GM23338 (cell line): ENCODE data around the gene OTUD7B. TPM values are rescaled to one million over a fixed set of nuclear protein-coding genes. Genes with fewer than 3 reads are reported as not detected.

ENCODE experiments used
- ATAC-seq: fragments of 200-7000 bp; cut with Tn5 transposase; 3 replicates; pipeline ENCODE4 v1.9.1; 2020
- DNase-seq: peaks from one replicate; pipeline ENCODE4 v3.0.0-alpha.2; 2015; ENCODE audit warnings: low spot score
- H2AFZ ChIP-seq: fragments of 200-600 bp; sonication (generic); 2 replicates; pipeline ENCODE4 v1.8.0; 2016; ENCODE audit warnings: antibody characterized with exemption, mild to moderate bottlenecking, moderate library complexity
- H3F3A ChIP-seq: fragments of 200-600 bp; sonication (generic); replicated peaks from 2 replicates; pipeline ENCODE4 v1.8.0; 2017; ENCODE audit warnings: antibody characterized with exemption, mixed run types, low read depth
- H3K27ac ChIP-seq: fragments of 200-600 bp; sonication (generic); 2 replicates; pipeline ENCODE4 v1.6.1; 2016; ENCODE audit warnings: low read depth
- H3K27me3 ChIP-seq: fragments of 200-600 bp; sonication (generic); 2 replicates; pipeline ENCODE4 v1.8.0; 2016; ENCODE audit warnings: mild to moderate bottlenecking, mixed run types, moderate library complexity; ENCODE audit not compliant: insufficient read depth
- H3K36me3 ChIP-seq: fragments of 200-600 bp; sonication (generic); 2 replicates; pipeline ENCODE4 v1.8.0; 2016; ENCODE audit warnings: mild to moderate bottlenecking; ENCODE audit not compliant: insufficient read depth
- H3K4me1 ChIP-seq: fragments of 200-600 bp; sonication (generic); 2 replicates; pipeline ENCODE4 v1.8.0; 2016; ENCODE audit warnings: mild to moderate bottlenecking, moderate library complexity; ENCODE audit not compliant: insufficient read depth
- H3K4me2 ChIP-seq: fragments of 200-600 bp; sonication (generic); 2 replicates; pipeline ENCODE4 v1.7.1; 2017; ENCODE audit warnings: mixed run types
- H3K4me3 ChIP-seq: fragments of 200-600 bp; sonication (generic); 2 replicates; pipeline ENCODE4 v1.6.1; 2016; ENCODE audit warnings: mixed run types
- H3K79me2 ChIP-seq: fragments of 200-600 bp; sonication (generic); replicated peaks from 2 replicates; pipeline ENCODE4 v1.8.0; 2017; ENCODE audit warnings: mild to moderate bottlenecking; ENCODE audit not compliant: insufficient read depth
- H3K9me2 ChIP-seq: fragments of 200-600 bp; sonication (generic); 2 replicates; pipeline ENCODE4 v1.8.0; 2017; ENCODE audit not compliant: insufficient read depth
- H4K20me1 ChIP-seq: fragments of 200-600 bp; sonication (generic); replicated peaks from 2 replicates; pipeline ENCODE4 v1.8.0; 2017; ENCODE audit warnings: mild to moderate bottlenecking; ENCODE audit not compliant: insufficient read depth
- H3K27ac Mint-ChIP-seq: 2 replicates; pipeline ENCODE4 v1.8.0; 2020; ENCODE audit warnings: inconsistent platforms, mild to moderate bottlenecking, moderate library complexity, mixed read lengths
- H3K27me3 Mint-ChIP-seq: 3 replicates; pipeline ENCODE4 v1.8.0; 2022; ENCODE audit warnings: low read depth, mild to moderate bottlenecking, moderate library complexity, mixed read lengths, inconsistent platforms; ENCODE audit not compliant: insufficient read depth, poor library complexity
- H3K36me3 Mint-ChIP-seq: 3 replicates; pipeline ENCODE4 v1.8.0; 2021; ENCODE audit warnings: low read depth, mild to moderate bottlenecking, inconsistent platforms, moderate library complexity, mixed read lengths
- H3K4me1 Mint-ChIP-seq: 3 replicates; pipeline ENCODE4 v1.8.0; 2020; ENCODE audit warnings: mild to moderate bottlenecking, inconsistent platforms, mixed read lengths
- H3K4me3 Mint-ChIP-seq: 3 replicates; pipeline ENCODE4 v1.8.0; 2021; ENCODE audit warnings: moderate library complexity, mild to moderate bottlenecking, inconsistent platforms, mixed read lengths
- H3K9me3 Mint-ChIP-seq: 3 replicates; pipeline ENCODE4 v1.8.0; 2020; ENCODE audit warnings: moderate library complexity, mild to moderate bottlenecking, inconsistent platforms, mixed read lengths
- CREB1 ChIP-seq: fragments of 250-450 bp; sonication (Bioruptor Pico); IDR thresholded peaks from 2 replicates; pipeline ENCODE4 v1.5.0; 2020; ENCODE audit warnings: low read depth, mild to moderate bottlenecking, moderate library complexity
- CTCF ChIP-seq, 2 experiments: fragments of 200-600 bp in 1 of 2; sonication (generic) in 1 of 2; conservative IDR thresholded peaks; 2 replicates each; pipeline versions ENCODE4 v1.5.1 to v1.6.1; 2016 to 2017; ENCODE audit warnings: antibody characterized with exemption in 2 of 2, low read depth in 2 of 2, mild to moderate bottlenecking in 2 of 2, moderate library complexity in 1 of 2
- ETS1 ChIP-seq: IDR thresholded peaks from 2 replicates; pipeline ENCODE4 v1.6.1; 2016; ENCODE audit warnings: antibody characterized with exemption
- JUNB ChIP-seq: IDR thresholded peaks from one replicate; pipeline ENCODE4 v1.6.1; 2016; ENCODE audit warnings: antibody characterized with exemption; ENCODE audit not compliant: unreplicated experiment
- NANOG ChIP-seq: IDR thresholded peaks from 2 replicates; pipeline ENCODE4 v1.6.1; 2016; ENCODE audit warnings: antibody characterized with exemption, borderline replicate concordance
- POLR2AphosphoS5 ChIP-seq: IDR thresholded peaks from 2 replicates; pipeline ENCODE4 v1.6.1; 2016; ENCODE audit warnings: antibody characterized with exemption, low read depth
- REST ChIP-seq: IDR thresholded peaks from one replicate; pipeline ENCODE4 v1.6.1; 2018; ENCODE audit warnings: antibody characterized with exemption; ENCODE audit not compliant: unreplicated experiment
- STAT1 ChIP-seq: IDR thresholded peaks from one replicate; pipeline ENCODE4 v1.6.1; 2016; ENCODE audit warnings: antibody characterized with exemption; ENCODE audit not compliant: unreplicated experiment
- ZNF331 ChIP-seq: fragments of 250-450 bp; sonication (Bioruptor Pico); IDR thresholded peaks from 2 replicates; pipeline ENCODE4 v1.5.0; 2020; ENCODE audit warnings: low read depth, mild to moderate bottlenecking, moderate library complexity
- polyA plus RNA-seq: library from polyadenylated mRNA; unstranded; fragments of >200 nt; fragmentation: Nextera tagmentation; extraction: Ambion mirVana; gene quantifications from 2 replicates; pipeline ENCODE4 v1.2.1, GENCODE V29; 2016
- total RNA-seq: library from RNA; depleted of rRNA; stranded (reverse); fragments of >200 nt; shearing (Covaris generic); gene quantifications from 2 replicates; pipeline ENCODE4 v1.2.3, GENCODE V29; 2014

The OTUD7B gene
- total and polyA plus RNA-seq, 2 experiments from 2014 or later, result 3.7 to 9.9 TPM

GRCh38 chr1:149927056-149927562, 83.4 kb downstream of the OTUD7B start (continued):
- TF ChIP-seq CTCF (conservative IDR thresholded peaks at IDR 0.05; ENCODE audit: low read depth in 2 of 2) (no peak), NANOG (no peak), JUNB (no peak)

- DNase-seq (no peak), ATAC-seq (no peak)
- Histone ChIP-seq H3K27ac (no peak overlapping the region), H3K4me3 (peak overlapping the region; percentile 75), H2AFZ (no peak overlapping the region), H3K79me2 (peaks cover 32% of the 10 kb centered on the region), H3K4me2 (peak overlapping the region; percentile 88), H3K27me3 (no peaks in the 10 kb centered on the region), H3K9me2 (no peaks in the 10 kb centered on the region), H3K4me1 (peaks cover 20% of the 10 kb centered on the region), H3F3A (peaks cover 21% of the 10 kb centered on the region), H3K36me3 (peaks cover 40% of the 10 kb centered on the region), H4K20me1 (peaks cover 12% of the 10 kb centered on the region)
- Mint-ChIP-seq H3K27ac (no peak overlapping the region), H3K4me3 (peak overlapping the region; percentile 98), H3K9me3 (no peaks in the 10 kb centered on the region), H3K4me1 (peaks cover 16% of the 10 kb centered on the region), H3K36me3 (peaks cover 53% of the 10 kb centered on the region), H3K27me3 (peaks cover 5% of the 10 kb centered on the region)
- TF ChIP-seq JUNB (no peak), ETS1 (no peak), ZNF331 (CRISPR knock-in tag) (no peak), CTCF (conservative IDR thresholded peaks at IDR 0.05; ENCODE audit: low read depth in 2 of 2) (no peak), CREB1 (CRISPR knock-in tag) (no peak), NANOG (no peak), POLR2AphosphoS5 (no peak), REST (no peak), STAT1 (no peak)
Observed at GRCh38 chr1:149926296-149926695, 84.2 kb downstream of the OTUD7B start.
